GM21717 (cell line): ENCODE measurements around the gene XKR8.

Experiments
- ATAC-seq: cut with Tn5 transposase; IDR thresholded peaks from one replicate; pipeline ENCODE4 v1.9.1; 2021; ENCODE audit warnings: mild to moderate bottlenecking, moderate library complexity; ENCODE audit not compliant: unreplicated experiment

The XKR8 gene

DNA sequence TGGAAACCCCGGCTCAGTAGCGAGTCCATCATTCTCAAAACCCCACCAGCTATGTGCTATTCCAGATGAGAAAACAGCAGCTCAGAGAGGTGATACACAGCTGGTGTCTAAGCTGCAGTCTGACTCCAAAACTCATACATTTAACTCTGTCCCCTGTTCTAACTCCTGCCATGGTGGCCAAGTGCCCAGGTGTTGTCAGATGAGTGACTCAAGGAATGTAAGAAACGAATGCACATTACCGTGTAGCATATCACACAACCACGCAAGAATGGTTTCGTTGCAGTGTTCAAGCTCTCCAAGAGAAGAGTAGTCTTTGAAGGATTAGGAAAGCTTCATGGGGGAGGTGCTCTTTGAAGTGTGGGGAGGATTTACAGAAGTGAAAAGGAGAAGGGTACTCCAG is 4.7 kb upstream of the XKR8 start:
- ATAC-seq: no peak

DNA sequence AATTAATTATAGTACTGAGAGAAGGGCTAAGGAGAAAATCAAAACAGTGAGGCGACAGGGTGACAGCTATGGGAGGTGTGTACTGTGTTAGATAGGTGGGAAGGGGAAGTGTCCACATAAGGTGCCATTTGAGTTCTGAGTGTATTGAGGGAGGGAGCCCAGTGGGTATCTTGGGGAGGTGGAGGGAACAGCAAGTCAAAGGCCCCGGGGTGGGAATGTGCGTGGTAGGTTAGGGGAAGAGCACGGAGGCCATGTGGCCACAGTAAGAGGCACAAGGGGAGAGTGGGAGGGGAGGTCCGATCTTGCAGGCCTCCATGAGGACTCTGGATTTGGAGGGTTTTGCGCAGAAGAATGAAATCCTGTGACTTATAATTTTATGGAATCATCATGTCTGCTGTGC is 3.0 kb upstream of the XKR8 start:
- no peak for ATAC-seq

DNA sequence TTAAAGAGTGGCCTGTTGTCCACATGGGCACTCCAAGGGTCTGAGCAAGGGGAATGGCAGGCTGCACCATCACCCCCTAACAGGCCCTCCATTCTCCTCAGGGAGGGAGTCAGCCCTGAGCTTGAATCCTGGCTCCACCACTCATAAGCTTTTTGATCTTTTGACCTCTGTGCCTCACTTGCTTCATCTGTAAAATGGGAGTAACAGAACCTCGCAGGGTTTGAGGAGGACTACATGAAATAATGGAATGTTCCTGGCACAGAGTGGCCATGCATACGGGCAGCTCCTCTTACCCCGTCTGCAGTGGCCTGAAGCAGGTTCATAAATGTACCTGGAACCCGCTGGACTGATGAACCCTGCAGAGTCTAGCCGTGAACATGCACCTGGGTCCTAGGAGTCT is 2.1 kb upstream of the XKR8 start:
- ATAC-seq: no peak

DNA sequence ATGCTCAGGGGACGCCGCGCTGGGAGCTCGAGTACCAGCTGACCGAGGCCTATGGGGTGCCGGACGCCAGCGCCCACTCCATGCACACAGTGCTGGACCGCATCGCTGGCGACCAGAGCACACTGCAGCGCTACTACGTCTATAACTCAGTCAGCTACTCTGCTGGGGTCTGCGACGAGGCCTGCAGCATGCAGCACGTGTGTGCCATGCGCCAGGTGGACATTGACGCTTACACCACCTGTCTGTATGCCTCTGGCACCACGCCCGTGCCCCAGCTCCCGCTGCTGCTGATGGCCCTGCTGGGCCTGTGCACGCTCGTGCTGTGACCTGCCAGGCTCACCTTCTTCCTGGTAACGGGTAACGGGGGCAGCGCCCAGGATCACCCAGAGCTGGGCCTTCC is 1.3 kb upstream of the XKR8 start:
- ATAC-seq: no peak

DNA sequence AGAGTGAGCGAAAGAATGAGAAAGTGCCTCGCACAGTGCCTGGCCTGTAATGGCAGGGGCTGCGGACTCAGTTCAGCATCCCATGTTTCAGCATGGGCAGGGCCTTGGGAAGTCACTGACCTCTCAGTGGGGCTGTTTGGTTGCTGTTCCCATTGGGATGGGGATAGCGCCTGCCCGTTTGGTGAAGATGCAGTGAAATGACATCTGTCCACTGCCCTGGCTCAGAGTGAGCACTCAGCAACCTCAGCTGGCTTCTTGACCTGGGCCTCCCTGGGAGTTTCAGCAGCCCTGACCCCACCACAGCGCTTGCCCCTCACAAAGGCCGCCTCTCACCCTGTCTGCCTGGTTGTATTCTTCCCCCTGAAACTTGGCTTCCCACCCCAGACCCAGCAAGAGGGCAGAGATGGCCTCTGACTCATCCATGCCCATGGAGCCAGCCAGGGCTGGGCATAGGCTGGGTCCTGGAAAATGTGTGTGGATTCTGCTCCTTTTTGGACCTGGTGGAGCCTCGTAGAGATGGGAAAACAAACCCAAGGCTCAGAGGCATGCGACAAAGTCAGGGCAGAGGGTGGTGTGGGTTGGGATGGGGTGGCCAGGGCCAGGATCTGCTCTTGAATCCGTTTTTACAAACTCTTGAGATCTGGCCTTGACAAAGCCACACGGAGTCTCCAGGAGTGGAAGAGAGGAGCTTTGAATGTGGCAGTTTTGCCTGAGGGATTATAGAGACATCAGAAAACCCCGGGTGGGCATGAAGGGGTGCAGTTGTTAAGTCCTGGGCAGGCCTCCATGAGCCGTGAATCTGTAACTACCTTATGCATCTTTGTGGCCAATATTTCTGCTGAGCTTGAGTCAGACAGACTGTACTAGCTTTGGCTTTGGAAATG is 1.2 kb downstream of the XKR8 start:
- ATAC-seq: no peak

DNA sequence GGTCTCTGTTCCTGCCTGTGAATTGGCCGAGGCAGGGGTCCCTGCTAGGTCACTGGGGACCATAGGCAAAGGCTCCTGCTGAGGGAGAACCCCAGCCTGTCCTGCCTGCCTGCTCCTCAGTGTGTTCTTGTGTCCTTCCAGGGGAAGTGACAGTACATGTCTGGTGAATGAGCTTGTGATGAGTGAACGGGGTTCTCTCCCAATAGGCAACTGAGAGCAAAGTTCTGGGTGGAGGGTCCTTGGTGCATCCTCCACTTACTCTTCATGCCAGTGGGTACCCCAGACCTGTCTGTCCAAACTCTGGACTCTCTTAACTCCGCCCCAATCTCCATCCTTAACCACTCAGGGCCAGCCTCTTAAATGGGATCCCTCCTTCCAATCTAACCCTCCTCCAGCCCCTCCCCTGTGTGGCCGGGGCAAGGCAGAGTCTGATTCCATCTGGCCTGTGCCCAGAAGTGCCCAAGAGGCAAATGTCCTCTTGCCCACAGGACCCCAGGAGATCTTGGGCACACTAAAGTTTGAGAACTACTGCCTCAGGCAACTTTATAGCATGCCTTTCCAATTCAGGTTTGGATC is 2.0 kb downstream of the XKR8 start:
- ATAC-seq: no peak

DNA sequence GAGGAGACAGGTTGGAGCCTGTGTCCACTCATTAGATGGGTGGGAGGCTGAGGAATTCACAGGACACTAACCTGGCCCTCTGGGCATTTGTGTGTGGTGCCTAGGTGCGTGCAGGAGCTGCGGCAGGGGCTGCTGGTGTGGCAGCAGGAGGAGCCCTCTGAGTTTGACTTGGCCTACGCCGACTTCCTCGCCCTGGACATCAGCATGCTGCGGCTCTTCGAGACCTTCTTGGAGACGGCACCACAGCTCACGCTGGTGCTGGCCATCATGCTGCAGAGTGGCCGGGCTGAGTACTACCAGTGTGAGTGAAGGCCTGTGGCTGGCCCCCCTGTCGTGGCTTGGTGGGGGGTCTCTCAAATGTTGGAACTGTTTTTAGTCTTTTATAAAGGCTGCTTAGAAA is 3.6 kb downstream of the XKR8 start:
- no peak for ATAC-seq

DNA sequence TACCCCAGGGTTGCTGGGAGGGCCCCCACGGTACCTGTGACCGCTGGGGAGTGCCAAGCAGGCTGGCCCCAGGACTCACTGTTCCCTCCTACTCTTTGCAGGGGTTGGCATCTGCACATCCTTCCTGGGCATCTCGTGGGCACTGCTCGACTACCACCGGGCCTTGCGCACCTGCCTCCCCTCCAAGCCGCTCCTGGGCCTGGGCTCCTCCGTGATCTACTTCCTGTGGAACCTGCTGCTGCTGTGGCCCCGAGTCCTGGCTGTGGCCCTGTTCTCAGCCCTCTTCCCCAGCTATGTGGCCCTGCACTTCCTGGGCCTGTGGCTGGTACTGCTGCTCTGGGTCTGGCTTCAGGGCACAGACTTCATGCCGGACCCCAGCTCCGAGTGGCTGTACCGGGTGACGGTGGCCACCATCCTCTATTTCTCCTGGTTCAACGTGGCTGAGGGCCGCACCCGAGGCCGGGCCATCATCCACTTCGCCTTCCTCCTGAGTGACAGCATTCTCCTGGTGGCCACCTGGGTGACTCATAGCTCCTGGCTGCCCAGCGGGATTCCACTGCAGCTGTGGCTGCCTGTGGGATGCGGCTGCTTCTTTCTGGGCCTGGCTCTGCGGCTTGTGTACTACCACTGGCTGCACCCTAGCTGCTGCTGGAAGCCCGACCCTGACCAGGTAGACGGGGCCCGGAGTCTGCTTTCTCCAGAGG is 6.8 kb downstream of the XKR8 start:
- no peak for ATAC-seq

DNA sequence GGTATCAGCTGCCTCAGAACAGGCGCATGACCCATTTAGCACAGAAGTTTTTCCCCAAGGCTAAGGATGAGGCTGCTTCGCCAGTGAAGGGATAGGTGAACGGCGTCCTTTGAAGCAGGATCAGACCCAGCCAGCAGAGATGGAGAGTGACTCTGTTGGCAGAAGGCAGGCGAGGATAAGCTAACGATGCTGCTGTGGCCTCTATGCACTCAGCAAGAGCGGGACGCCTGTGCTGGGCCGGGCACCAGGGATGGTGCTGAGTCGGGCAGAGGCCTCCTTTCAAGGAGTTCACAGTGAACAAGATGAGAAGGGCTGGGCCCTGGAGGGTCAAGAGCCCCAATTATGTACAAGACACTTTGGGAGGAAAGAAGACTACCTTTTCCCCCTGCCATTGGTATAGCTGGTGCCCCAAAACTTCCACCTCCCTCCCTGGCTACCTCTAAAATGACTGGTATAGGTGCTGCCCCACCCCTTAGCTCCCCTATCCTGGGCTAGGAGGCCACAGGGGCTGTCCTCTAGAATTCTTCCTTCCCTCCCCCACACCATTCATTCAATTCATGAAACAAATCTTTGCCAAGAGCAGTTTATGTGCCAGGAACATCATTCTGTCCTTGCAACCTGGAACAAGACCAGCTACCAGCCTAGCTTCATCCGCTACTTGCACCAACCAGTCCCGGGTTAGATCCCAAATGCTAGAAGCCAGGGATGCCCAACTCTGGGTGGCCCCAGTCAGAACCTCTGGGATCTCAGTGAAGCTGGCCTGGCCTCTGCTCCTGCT is 7.5 kb downstream of the XKR8 start:
- no peak for ATAC-seq

DNA sequence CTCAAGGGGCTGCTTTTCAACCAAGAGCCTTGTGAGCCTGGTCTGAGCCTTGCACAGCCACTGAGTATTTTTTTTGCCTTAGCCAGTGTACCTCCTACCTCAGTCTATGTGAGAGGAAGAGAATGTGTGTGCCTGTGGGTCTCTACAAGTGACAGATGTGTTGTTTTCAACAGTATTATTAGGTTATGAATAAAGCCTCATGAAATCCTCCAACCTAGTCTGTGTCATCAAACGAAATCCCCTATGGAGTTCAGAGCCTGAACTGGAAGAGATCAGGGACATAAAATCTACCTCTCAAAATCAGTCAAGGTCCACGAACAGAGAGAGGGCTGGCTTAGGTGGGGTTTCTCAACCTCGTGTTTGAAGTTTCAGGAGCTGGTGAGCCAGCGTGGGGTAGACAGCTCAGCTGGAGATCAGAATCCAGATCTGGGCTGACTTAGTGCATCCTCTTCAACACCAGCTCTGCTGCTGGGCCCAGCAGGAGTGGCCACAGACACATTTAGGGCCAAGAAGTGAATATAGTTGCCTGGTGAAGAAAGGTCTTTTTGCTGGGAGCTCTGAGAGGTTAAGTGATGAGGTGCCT is 8.2 kb downstream of the XKR8 start:
- no peak for ATAC-seq

DNA sequence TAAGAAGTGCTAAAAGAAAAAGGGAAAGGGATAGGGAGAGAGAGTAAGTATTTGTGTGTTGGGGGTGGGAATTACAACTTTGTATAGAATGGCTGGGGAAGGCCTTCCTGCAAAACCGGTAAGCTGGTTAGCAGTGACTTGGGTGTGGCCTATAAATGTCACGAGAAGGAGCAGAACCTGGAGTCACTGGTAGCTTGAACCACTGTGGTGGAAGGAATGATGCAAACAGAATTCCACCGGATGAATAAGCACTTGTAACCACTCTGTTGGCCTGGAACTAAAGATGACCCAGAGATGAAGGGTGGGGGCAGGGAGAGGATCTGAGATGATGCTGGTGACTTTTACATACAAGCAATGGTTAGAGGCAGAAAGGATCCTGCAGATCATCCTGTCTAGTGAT is 8.9 kb downstream of the XKR8 start:
- ATAC-seq: no peak

DNA sequence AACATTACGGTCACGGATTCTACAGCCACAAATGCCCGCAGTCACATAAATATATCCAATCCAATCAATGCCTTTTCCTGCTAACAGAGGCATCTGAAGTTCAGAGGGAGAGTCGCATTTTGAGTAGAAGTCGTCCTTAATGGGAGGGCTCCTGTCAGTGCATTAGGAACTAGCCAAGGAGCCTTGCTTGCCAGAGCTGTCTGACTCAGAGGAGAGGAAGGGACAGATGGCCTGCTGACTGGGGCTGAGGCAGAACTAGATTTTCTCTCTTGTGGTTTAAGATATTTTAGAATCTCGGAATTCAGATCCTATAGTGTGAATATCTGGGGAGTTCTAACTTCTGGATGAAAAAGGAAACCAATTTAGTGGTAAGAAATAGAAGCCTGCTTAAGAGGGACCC is 10.6 kb downstream of the XKR8 start:
- no peak for ATAC-seq

DNA sequence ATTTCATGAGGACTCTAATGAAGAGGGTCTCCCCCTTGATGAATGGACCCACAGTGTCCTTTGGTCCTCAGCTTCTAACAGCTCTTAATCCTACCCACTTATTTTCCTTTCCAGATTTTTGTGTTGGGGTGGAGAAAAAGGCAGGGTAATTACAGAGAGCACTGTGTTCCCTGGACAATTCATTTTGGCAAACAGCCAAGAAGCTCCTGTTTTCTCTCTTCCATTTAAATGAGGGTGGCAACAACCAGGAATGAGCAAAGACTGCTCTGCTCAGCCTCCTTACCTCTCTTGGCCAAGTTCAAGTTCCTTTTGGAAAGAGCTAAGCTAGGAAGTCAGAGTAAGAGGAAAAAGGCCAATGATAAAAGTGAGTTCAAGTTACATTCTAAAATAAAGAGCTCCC is 11.9 kb downstream of the XKR8 start:
- no peak for ATAC-seq

DNA sequence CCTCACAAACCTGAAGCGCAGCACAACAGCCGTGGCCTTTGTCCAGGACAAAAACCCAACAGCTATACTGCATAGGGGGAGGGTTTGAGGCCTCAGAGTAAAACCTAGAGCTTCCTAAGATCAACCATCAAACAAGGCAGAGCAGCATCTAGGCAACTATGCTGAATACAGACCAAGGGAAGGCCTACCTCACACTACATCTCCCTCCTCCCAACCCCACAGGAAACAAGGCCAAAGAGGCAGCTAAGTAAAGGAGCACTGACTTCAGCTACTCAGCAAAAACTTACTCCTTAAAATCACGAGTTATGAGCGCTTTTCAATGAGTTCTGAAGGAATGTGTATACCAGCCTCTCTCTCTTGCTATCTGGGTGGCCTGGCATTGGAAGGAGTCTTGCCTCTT is 12.4 kb downstream of the XKR8 start:
- ATAC-seq: no peak

DNA sequence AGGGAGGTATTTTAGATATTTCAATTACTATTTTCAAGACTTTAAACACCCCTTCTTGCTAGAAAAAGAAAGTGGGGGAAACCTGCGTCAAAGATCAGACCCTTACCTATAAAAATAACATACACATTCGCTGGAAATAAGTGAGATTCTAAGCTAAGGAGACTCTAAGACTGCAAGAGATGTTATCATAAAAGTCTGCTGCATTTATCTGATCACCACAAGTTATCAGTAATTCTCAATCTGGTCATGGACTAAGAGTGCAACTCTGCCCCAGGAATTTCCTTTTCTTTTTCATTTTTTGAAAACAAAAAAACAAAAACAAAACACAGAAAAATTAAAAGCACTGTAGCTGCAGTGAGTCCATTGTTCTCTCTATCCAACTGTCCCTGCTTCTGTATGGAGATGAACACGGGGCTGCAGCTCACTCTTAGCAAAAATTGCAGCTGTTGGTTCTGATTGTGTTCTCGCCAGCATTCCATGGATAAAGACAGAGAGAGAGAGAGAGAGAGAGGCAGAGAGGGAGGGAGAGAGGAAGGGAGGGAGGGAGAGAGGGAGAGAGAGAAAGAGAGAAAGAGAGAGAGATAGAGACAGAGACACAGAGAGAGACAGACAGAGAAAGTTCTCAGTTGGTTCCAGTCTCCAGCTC is 14.1 kb downstream of the XKR8 start:
- ATAC-seq: no peak

DNA sequence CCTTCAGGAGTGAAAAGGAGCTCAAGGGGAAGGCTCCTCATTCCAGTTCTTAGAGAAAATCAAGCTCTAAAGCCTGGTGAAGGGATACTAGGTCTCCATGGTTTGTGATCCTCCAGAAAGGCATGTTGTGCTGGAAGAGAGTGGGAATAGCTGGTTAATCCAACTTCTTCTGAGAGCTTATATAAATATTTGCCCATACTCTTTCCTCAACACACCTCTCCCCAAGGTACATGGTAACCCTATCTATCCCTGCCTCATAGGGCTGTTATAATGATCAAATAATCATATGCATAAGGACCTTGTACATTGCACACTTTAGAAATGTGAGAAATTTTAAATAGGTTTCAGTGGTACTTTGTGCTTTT is 14.6 kb downstream of the XKR8 start:
- ATAC-seq: no peak

DNA sequence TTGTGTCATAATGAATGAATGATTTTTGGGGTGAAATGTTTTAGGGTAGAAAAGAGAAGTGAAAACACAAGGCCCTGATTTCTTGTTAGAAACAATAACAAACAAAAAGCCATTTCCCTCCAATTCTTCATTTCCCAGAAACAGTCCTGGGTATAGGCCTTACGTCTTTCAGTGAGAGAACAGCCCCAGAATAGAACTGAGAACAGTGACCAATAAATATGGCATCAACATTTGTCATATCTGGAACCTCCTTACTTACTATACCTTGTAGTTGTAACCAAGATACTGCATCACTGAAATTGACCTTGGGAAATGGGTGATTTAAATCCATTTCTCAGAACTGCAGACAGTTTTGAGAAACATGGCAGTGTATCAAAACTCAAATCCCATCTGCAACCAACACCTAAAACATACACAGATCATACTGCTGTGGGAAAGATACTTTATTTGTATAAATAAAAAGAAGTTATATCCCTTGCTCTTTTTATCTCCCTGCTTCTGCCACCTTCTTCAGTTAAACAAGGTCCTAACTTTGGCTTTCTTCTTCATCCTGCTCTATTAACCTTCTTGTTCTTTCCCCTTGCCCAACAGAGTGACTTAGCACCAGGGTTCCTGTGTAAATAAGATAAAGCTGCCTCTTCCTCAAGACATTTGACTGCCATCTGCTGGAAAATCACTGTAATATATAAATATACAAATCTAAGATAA is 19.5 kb downstream of the XKR8 start:
- no peak for ATAC-seq

DNA sequence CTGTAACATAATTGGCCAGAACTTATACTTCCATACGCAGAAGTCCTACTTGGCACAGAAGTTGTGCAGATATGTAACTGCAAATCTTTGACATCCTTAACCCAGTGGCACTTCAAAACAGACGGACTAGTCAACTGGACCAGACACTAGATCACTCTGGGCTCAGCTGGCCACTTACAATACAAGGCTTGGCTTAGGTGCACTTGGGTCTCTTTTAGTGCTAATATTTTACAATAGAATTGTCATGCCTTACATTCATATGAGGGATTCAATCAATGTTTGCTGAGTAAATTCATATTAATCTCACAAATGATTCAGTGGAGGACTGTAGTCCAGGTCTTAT is 20.1 kb downstream of the XKR8 start:
- ATAC-seq: no peak

DNA sequence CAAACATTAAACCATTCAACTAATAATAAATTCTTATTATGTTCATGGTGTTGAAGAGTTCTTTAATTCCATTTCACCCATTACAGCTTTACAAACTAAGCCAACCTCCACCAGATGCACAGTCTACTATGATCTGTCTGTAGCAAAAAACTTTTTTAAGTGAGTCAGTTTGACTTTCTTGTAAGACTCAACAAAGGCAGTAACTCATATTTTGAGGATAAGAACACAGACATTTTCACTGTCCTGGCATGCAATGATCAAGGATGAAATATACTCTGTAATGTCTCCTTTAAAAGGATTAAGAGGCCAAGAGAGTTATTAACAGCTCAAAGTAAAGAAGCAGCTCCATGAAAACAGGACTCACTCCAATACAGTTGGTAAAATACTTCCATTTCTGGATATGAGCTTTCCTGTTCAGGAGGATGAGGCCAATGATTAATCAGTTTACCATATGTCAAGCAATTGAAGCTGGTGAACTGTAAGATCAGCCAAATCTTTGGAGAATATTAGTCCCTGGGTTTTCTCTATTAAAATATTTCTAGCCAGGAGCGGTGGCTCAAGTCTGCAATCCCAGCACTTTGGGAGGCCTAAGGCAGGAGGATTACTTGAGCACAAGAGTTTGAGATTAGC is 20.6 kb downstream of the XKR8 start:
- ATAC-seq: no peak

DNA sequence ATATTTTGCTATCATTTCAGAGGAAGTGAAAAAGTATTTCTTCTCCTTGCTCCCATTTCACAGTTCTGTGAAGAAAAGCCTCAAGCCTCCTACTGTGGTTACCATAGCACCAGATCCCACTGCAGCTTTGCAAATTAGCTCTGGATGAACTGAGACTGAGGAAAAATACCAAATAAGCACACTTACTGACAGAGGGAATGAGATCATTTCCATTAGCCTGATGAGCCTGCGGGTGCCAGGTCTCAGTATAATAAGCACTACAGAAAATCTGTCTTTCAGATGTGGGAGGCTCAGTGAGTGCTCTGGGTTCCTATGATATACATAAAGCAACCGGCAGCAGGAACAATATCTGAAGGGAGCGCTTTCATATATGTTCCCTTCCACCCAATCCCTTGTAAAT is 21.4 kb downstream of the XKR8 start:
- no peak for ATAC-seq
